ENCODE measurements around the gene PRCP. TPM values are rescaled to one million over a fixed set of nuclear protein-coding genes. Genes with fewer than 3 reads are reported as not detected.

PRCP gene
- total RNA-seq, 1 donor from 2014 or later = 29.8 TPM

DNA sequence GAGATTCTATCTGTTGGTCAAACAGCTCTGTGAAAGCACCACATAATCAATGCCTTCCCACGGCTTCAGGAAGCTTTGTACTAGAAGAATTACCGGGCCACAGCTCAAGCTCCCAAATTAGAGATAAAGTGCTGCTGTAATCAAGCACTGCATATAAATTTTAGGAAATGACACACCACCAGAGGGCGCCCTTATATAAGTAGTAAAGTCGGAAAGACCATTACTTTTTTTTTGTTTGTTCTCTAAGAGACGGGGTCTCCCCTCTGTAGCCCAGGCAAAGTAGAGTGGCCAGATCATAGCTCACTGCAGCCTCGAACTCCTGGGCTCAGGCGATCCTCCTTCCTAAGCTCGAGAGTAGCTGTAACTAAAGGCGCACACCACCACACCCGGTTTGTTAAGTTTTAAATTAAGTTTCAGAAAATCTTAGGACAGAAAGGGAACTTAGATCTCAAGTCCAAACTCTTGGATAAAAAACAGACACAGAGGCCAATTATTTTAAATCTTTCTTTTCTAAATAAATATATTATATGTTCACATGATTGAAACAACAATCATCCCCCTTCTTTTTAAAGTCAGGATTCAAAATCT is 32.6 kb downstream of the PRCP start:
- Mint-ChIP-seq H3K27ac (peak overlapping the region; percentile 71), H3K4me3 (peak overlapping the region; percentile 73), H3K4me1 (peaks cover 9% of the 10 kb centered on the region), H3K36me3 (ENCODE audit: low read depth) (no peaks in the 10 kb centered on the region), H3K27me3 (no peaks in the 10 kb centered on the region), H3K9me3 (no peaks in the 10 kb centered on the region)
- CTCF ChIA-PET = interaction anchor here (0.6 to 3.2 kb wide), 51 partner anchors 8 to 1536 kb away, joined by 3 to 99 read pairs (median 4); partner anchors contain the start of genes ANKRD42, DDIAS, PCF11 and PRCP
- ATAC-seq (ENCODE audit: low read depth) (peak; percentile 61), DNase-seq (peak; percentile 37)
- intact Hi-C loops (cut with micrococcal nuclease) = loop anchor here (1.0 kb wide), 8 partner anchors 28 to 949 kb away; partner anchors contain the start of gene PRCP
- TF ChIP-seq, protein P1, sequence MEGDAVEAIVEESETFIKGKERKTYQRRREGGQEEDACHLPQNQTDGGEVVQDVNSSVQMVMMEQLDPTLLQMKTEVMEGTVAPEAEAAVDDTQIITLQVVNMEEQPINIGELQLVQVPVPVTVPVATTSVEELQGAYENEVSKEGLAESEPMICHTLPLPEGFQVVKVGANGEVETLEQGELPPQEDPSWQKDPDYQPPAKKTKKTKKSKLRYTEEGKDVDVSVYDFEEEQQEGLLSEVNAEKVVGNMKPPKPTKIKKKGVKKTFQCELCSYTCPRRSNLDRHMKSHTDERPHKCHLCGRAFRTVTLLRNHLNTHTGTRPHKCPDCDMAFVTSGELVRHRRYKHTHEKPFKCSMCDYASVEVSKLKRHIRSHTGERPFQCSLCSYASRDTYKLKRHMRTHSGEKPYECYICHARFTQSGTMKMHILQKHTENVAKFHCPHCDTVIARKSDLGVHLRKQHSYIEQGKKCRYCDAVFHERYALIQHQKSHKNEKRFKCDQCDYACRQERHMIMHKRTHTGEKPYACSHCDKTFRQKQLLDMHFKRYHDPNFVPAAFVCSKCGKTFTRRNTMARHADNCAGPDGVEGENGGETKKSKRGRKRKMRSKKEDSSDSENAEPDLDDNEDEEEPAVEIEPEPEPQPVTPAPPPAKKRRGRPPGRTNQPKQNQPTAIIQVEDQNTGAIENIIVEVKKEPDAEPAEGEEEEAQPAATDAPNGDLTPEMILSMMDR (IDR thresholded peaks at IDR 0.05) = peak; percentile 50
- POLR2A ChIA-PET = interaction anchor here (0.6 to 2.1 kb wide), 6 partner anchors 32 to 418 kb away, joined by 3 to 7 read pairs (median 4); partner anchors contain the start of genes CCDC90B and DDIAS

DNA sequence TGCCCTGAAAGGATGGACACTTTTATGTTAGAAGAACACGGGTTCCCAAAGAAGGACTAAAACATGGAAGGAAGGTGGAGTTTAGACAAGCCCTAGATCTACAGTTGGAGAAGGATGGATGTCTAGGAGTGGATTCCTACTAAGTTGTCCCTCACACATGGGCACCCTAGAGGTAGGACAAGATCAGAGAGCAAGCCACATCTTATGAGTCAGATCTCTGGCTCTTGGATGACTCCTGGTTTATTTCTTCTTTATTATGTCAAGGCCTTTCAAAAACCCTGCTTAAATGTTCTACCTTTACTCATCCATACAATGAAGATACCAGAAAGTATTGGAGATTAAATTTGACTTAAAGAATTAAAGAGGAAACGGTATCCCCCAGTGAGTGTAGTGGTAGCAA is 34.4 kb downstream of the PRCP start:
- ChIA-PET POLR2A (no interaction called here), CTCF (interaction anchor here (0.7 to 1.9 kb wide), 2 partner anchors 14 to 384 kb away, joined by 3 to 9 read pairs; no protein-coding TSS in a partner anchor)
- TF ChIP-seq, protein P1 (IDR thresholded peaks at IDR 0.05) = no peak
- Mint-ChIP-seq H3K27me3 (no peaks in the 10 kb centered on the region), H3K4me1 (peaks cover 9% of the 10 kb centered on the region), H3K9me3 (no peaks in the 10 kb centered on the region), H3K27ac (no peak overlapping the region), H3K4me3 (no peak overlapping the region), H3K36me3 (ENCODE audit: low read depth) (no peaks in the 10 kb centered on the region)
- DNase-seq (no peak), ATAC-seq (ENCODE audit: low read depth) (no peak)
- intact Hi-C loops (cut with micrococcal nuclease) = no loop called here

DNA sequence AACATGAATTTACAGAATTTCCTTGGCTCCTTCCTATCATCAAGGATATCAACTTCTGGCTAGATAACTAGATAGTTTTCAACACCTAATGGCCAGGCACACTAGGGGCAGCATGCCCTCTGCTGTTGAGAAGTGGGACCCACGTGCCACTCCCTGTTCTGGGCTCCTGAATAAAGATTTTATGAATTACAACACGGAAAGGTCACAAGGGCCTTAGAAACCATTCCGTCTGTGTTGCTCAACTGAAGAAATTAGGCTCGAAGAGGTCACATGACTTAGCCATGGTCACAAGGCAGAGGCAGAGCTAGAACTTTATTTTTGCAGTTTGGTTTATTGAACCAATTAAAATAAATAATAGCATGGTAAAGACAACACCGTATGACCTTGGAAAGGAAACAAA is 36.0 kb downstream of the PRCP start:
- no peak for ATAC-seq (ENCODE audit: low read depth)
- H3K4me1 Mint-ChIP-seq = peaks cover 9% of the 10 kb centered on the region
- H3K27ac Mint-ChIP-seq = no peak overlapping the region
- H3K27me3 Mint-ChIP-seq = no peaks in the 10 kb centered on the region
- intact Hi-C loops (cut with micrococcal nuclease) = loop anchor here (1.0 kb wide), 1 partner anchor 146 kb away; no protein-coding TSS in a partner anchor
- DNase-seq = no peak
- TF ChIP-seq, protein P1 (IDR thresholded peaks at IDR 0.05) = no peak
- H3K36me3 Mint-ChIP-seq (ENCODE audit: low read depth) = peaks cover 2% of the 10 kb centered on the region
- no peak overlapping the region for H3K4me3 Mint-ChIP-seq
- POLR2A ChIA-PET = no interaction called here
- H3K9me3 Mint-ChIP-seq = no peaks in the 10 kb centered on the region
- CTCF ChIA-PET = no interaction called here

DNA sequence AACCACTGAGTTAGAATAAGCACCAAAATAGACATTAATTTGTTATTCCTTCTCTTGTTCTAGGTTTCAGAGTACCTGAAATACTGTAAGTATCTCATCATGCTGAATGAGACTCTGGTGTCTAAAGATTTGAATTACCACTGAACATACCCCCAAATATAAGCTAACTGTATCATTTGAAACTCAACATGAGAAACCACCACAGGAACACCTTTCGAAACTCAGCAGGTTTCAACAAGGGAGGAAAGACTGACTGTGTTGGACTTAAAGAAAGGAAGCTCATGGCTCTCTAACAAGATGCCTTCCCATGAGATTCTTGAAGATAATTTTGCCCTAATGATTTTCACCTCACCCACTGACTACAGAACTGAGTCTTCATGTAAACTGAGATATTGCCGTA is 37.0 kb downstream of the PRCP start:
- CTCF ChIA-PET = interaction anchor here (0.8 kb wide), 1 partner anchor 387 kb away, joined by 3 read pairs; no protein-coding TSS in a partner anchor
- ATAC-seq (ENCODE audit: low read depth) (no peak), DNase-seq (no peak)
- TF ChIP-seq, protein P1 (IDR thresholded peaks at IDR 0.05) = no peak
- no peak overlapping the region for H3K4me3 Mint-ChIP-seq
- no peak overlapping the region for H3K27ac Mint-ChIP-seq
- no peaks in the 10 kb centered on the region for H3K9me3 Mint-ChIP-seq
- H3K27me3 Mint-ChIP-seq = no peaks in the 10 kb centered on the region
- POLR2A ChIA-PET = no interaction called here
- peaks cover 8% of the 10 kb centered on the region for H3K36me3 Mint-ChIP-seq (ENCODE audit: low read depth)
- intact Hi-C loops (cut with micrococcal nuclease) = no loop called here
- peaks cover 9% of the 10 kb centered on the region for H3K4me1 Mint-ChIP-seq

DNA sequence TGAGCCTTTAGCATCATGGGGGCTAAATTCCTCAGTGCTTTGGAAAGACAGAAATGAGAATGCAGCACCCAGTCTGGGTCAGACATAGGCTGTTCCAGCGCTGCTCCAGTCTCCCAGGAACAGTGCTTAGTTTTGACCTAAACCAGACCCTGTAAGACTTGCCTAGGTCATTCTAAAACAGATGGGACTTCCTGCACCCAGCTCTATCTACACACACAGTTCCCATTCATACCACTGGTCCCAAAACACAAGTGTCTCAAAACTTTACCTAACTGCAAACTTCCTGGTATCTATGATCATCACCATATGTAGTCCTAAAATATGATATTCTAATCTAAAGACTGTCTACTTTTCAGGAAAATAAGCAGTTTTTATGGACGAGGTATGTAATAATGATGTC is 37.9 kb downstream of the PRCP start:
- ChIA-PET CTCF (no interaction called here), POLR2A (no interaction called here)
- TF ChIP-seq, protein P1 (IDR thresholded peaks at IDR 0.05) = no peak
- Mint-ChIP-seq H3K27ac (no peak overlapping the region), H3K27me3 (no peaks in the 10 kb centered on the region), H3K36me3 (ENCODE audit: low read depth) (peaks cover 16% of the 10 kb centered on the region), H3K4me3 (no peak overlapping the region), H3K9me3 (no peaks in the 10 kb centered on the region), H3K4me1 (peaks cover 5% of the 10 kb centered on the region)
- DNase-seq (no peak), ATAC-seq (ENCODE audit: low read depth) (no peak)
- intact Hi-C loops (cut with micrococcal nuclease) = no loop called here
